Fibroblast of mammary gland (primary cell): ENCODE data around the gene CA11.

Experiments
- DNase-seq: peaks from one replicate; pipeline ENCODE4 v3.0.0-alpha.2; 2010; ENCODE audit warnings: low read depth
- H3K4me3 ChIP-seq: 2 replicates; pipeline ENCODE4 v1.5.1; 2011; ENCODE audit warnings: low read depth, mild to moderate bottlenecking, low read length, moderate library complexity; ENCODE audit not compliant: control insufficient read depth
- CTCF ChIP-seq: conservative IDR thresholded peaks from 2 replicates; pipeline ENCODE4 v1.5.1; 2011; ENCODE audit warnings: low read depth, low read length, inconsistent platforms; ENCODE audit not compliant: control insufficient read depth, insufficient read depth

Gene CA11

DNA sequence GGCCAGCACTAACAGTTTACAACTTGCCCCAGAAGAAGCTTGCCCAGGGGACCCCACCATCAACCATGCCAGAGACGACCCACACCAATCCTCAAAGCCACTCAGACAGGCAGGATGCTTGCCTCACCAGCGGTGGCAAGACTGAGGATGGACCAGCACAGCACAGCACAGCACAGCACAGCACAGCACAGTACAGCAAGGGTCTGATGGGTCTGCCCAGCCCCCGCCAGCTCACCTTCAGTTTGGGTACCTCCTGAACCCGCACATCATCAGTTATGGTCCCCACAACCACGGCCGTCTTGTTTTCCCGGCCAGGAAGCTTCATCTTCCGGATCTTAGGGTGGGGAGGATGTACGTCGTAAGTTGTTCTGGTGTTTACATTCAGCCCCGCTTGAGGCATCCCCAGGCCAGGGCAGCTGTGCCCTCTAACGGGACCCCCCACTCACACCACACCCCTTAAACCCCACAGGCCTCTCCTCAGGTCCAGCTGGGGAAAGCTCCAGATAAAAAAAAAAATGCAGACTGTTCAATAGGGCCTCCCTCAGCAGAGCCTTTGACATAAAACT lies 29.4 kb downstream of the CA11 start:
- peak overlapping the region; percentile 100 for H3K4me3 ChIP-seq
- no peak for TF ChIP-seq CTCF
- DNase-seq: no peak

DNA sequence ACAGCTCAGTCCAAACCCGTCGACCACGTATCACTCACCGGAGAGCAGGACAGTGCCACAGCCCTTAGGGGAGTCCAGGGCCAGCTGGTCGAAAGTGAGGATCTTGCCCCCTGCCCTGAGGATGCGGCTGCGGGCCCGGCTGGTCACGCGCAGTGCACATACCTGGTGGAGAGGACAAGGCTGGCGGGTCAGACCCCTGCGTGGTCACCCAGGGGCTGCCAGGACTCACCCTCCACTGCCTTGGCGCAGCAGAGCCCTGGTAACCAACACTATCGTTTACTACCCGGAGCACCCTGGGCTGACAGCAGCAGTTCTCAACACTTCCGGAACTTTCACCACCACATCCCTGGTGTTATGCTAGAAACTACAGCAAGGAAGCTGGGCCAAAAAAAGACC lies 29.9 kb downstream of the CA11 start:
- no peak overlapping the region for H3K4me3 ChIP-seq
- no peak for DNase-seq
- TF ChIP-seq CTCF: no peak

DNA sequence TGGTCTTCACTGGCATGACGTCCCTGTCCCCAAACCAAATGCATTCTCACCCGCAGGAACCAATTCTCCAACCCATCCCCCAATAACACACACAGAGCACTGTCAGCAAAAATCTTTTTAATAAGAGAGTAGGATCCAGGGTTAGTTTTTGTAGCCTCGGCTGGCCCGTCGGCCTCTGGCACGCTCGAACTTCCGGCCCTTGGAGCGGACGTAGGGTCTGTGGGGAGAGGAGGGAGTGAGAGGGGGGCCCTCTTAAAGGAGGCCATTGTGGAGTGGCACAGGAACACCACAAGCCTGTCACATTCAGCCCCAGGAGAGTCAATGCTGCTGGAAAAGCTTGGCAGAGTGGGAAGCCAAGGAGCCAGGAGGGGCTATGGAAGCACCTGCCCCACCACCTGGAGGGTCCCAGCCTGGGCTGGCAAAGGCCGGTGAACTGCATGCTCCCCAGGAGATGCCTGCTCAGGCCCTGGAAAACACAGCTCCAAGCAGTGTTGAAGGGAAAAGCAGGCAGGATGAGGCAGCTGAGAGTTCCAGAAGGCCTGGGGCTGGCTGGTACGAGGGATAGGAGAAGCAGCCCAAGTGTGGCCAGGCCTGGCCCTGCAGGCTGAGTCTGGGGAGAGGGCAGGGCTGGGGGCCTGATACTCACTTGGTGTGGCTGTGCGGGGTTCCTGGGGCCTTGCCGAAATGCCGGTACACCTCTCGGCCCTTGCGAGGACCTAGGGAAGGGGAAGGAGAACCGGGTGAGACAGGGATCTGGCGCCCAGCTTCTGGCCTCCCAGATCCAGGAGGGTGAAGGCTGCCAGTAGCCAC lies 30.6 kb downstream of the CA11 start:
- DNase-seq: no peak
- no peak overlapping the region for H3K4me3 ChIP-seq

GRCh38 chr19:48614436-48615230 lies 31.4 kb downstream of the CA11 start, which contains the start of gene FAM83E:
Gene FAM83E, minus strand, starts transcription at chr19:48615076. Its CDS starts 1,704 bp downstream, at chr19:48613372.
- TF ChIP-seq CTCF: no peak
- no peak within 1 kb of the TSS for H3K4me3 ChIP-seq
- no peak for DNase-seq

More for the DNA sequence above, 30.6 kb downstream of the CA11 start:
- no peak for TF ChIP-seq CTCF

GRCh38 chr19:48613852-48614435 lies 32.0 kb downstream of the CA11 start:
- no peak overlapping the region for H3K4me3 ChIP-seq
- no peak for TF ChIP-seq CTCF
- DNase-seq: no peak
